HEK293 (cell line): ENCODE results near the gene HP.

ENCODE experiments used
- CTCF ChIA-PET: fragments of 350-600 bp; formaldehyde crosslinking; extraction: SDS; loops from one replicate; lab custom pipeline; 2021; ENCODE audit warnings: antibody characterized with exemption; lab: Yijun Ruan, JAX
- POLR2A ChIA-PET: fragments of 300-600 bp; formaldehyde crosslinking; extraction: SDS; loops from one replicate; lab custom pipeline; 2020; ENCODE audit warnings: antibody characterized with exemption, inconsistent platforms; lab: Yijun Ruan, JAX
- H3K27ac ChIP-seq: fragments of 200-500 bp; sonication (Bioruptor generic); 2 replicates; pipeline ENCODE4 v1.5.1; 2014; ENCODE audit warnings: low read depth, low read length, control low read depth, inconsistent platforms; ENCODE audit errors: extremely low read depth
- H3K36me3 ChIP-seq, 2 experiments: fragments of 200-500 bp in 1 of 2; sonication (Bioruptor generic) in 1 of 2; 1 replicate in 1 of 2; 2 replicates in 1 of 2; pipeline ENCODE4 v1.5.1; 2014 to 2017; ENCODE audit warnings: inconsistent platforms in 2 of 2, low read length in 2 of 2; ENCODE audit not compliant: control insufficient read depth in 2 of 2, insufficient read depth in 1 of 2
- H3K4me1 ChIP-seq: fragments of 200-500 bp; sonication (Bioruptor generic); 2 replicates; pipeline ENCODE4 v1.5.1; 2014; ENCODE audit warnings: mild to moderate bottlenecking, low read length, inconsistent platforms; ENCODE audit not compliant: control insufficient read depth, insufficient read depth
- H3K4me3 ChIP-seq: 2 replicates; pipeline ENCODE4 v1.5.1; 2011; ENCODE audit warnings: low read depth, mild to moderate bottlenecking, control low read depth, low read length, moderate library complexity
- H3K9me3 ChIP-seq: fragments of 200-500 bp; sonication (Bioruptor generic); 2 replicates; pipeline ENCODE4 v1.5.1; 2014; ENCODE audit warnings: low read depth, low read length, inconsistent platforms; ENCODE audit not compliant: control insufficient read depth, insufficient read depth
- KLF8 ChIP-seq: fragments of 450-650 bp; formaldehyde crosslinking; IDR thresholded peaks from 2 replicates; pipeline ENCODE4 v1.5.1; 2016; ENCODE audit warnings: missing biosample characterization, missing genetic modification characterization
- REST ChIP-seq: fragments of 450-650 bp; formaldehyde crosslinking; IDR thresholded peaks from 2 replicates; pipeline ENCODE4 v1.5.1; 2016; ENCODE audit warnings: missing biosample characterization, missing genetic modification characterization
- SP2 ChIP-seq: fragments of 450-650 bp; formaldehyde crosslinking; IDR thresholded peaks from 2 replicates; pipeline ENCODE4 v1.5.1; 2016; ENCODE audit warnings: missing biosample characterization, missing genetic modification characterization
- SP7 ChIP-seq: fragments of 450-650 bp; formaldehyde crosslinking; IDR thresholded peaks from 2 replicates; pipeline ENCODE4 v1.5.1; 2016; ENCODE audit warnings: missing biosample characterization, missing genetic modification characterization
- YY2 ChIP-seq: fragments of 450-650 bp; formaldehyde crosslinking; IDR thresholded peaks from 2 replicates; pipeline ENCODE4 v1.5.1; 2016; ENCODE audit warnings: missing biosample characterization, missing genetic modification characterization
- ZBTB7A ChIP-seq: fragments of 450-650 bp; formaldehyde crosslinking; IDR thresholded peaks from 2 replicates; pipeline ENCODE4 v1.5.1; 2016; ENCODE audit warnings: low read depth, missing biosample characterization, missing genetic modification characterization
- ZFHX2 ChIP-seq: fragments of 450-650 bp; formaldehyde crosslinking; conservative IDR thresholded peaks from 2 replicates; pipeline ENCODE4 v1.5.1; 2016; ENCODE audit warnings: missing biosample characterization, missing genetic modification characterization
- ZFP69B ChIP-seq: fragments of 450-650 bp; formaldehyde crosslinking; IDR thresholded peaks from 2 replicates; pipeline ENCODE4 v1.5.1; 2016; ENCODE audit warnings: missing biosample characterization, missing genetic modification characterization
- ZNF10 ChIP-seq: fragments of 450-650 bp; formaldehyde crosslinking; IDR thresholded peaks from 2 replicates; pipeline ENCODE4 v1.5.1; 2017; ENCODE audit warnings: missing biosample characterization, missing genetic modification characterization
- ZNF121 ChIP-seq: fragments of 450-650 bp; formaldehyde crosslinking; IDR thresholded peaks from 2 replicates; pipeline ENCODE4 v1.5.1; 2016; ENCODE audit warnings: missing biosample characterization, missing genetic modification characterization
- ZNF140 ChIP-seq: fragments of 450-650 bp; formaldehyde crosslinking; IDR thresholded peaks from 2 replicates; pipeline ENCODE4 v1.5.1; 2016; ENCODE audit warnings: missing biosample characterization, missing genetic modification characterization
- ZNF248 ChIP-seq: fragments of 450-650 bp; formaldehyde crosslinking; IDR thresholded peaks from 2 replicates; pipeline ENCODE4 v1.5.1; 2017; ENCODE audit warnings: missing biosample characterization, missing genetic modification characterization
- ZNF350 ChIP-seq: fragments of 450-650 bp; formaldehyde crosslinking; IDR thresholded peaks from 2 replicates; pipeline ENCODE4 v1.5.0; 2017; ENCODE audit warnings: missing biosample characterization, mild to moderate bottlenecking, missing genetic modification characterization
- ZNF398 ChIP-seq: fragments of 450-650 bp; formaldehyde crosslinking; IDR thresholded peaks from 2 replicates; pipeline ENCODE4 v1.5.1; 2017; ENCODE audit warnings: missing biosample characterization, missing genetic modification characterization
- ZNF423 ChIP-seq: fragments of 450-650 bp; formaldehyde crosslinking; IDR thresholded peaks from 2 replicates; pipeline ENCODE4 v1.5.1; 2016; ENCODE audit warnings: missing biosample characterization, missing genetic modification characterization
- ZNF449 ChIP-seq: fragments of 450-650 bp; formaldehyde crosslinking; IDR thresholded peaks from 2 replicates; pipeline ENCODE4 v1.5.1; 2017; ENCODE audit warnings: missing biosample characterization, mild to moderate bottlenecking, missing genetic modification characterization, moderate library complexity
- ZNF488 ChIP-seq: fragments of 450-650 bp; formaldehyde crosslinking; IDR thresholded peaks from 2 replicates; pipeline ENCODE4 v1.5.1; 2016; ENCODE audit warnings: missing biosample characterization, missing genetic modification characterization
- ZNF624 ChIP-seq: fragments of 450-650 bp; formaldehyde crosslinking; IDR thresholded peaks from 2 replicates; pipeline ENCODE4 v1.5.1; 2017; ENCODE audit warnings: missing biosample characterization, missing genetic modification characterization
- ZNF76 ChIP-seq: fragments of 450-650 bp; formaldehyde crosslinking; IDR thresholded peaks from 2 replicates; pipeline ENCODE4; 2016; ENCODE audit warnings: low read depth, missing biosample characterization, missing genetic modification characterization, borderline replicate concordance
- ZNF791 ChIP-seq: fragments of 450-650 bp; formaldehyde crosslinking; IDR thresholded peaks from 2 replicates; pipeline ENCODE4 v1.5.1; 2016; ENCODE audit warnings: missing biosample characterization, missing genetic modification characterization
- ZNF792 ChIP-seq: fragments of 450-650 bp; formaldehyde crosslinking; IDR thresholded peaks from 2 replicates; pipeline ENCODE4 v1.5.1; 2016; ENCODE audit warnings: missing biosample characterization, missing genetic modification characterization
- ZXDB ChIP-seq: fragments of 450-650 bp; formaldehyde crosslinking; IDR thresholded peaks from 2 replicates; pipeline ENCODE4 v1.5.1; 2016; ENCODE audit warnings: missing biosample characterization, missing genetic modification characterization

The HP gene

GRCh38 chr16:72008424-72009216 is 45.7 kb upstream of the HP start, which contains the start of gene DHODH (continued):
- TF ChIP-seq ZNF248 (tag by site-specific recombination) (no peak), YY2 (tag by site-specific recombination) (peak; percentile 74), ZNF350 (tag by site-specific recombination) (no peak), REST (tag by site-specific recombination) (0 out of 2 replicates have a peak, but pooled peaks have one; percentile 37), ZXDB (tag by site-specific recombination) (no peak), ZNF624 (no peak), ZNF140 (tag by site-specific recombination) (no peak), ZNF449 (no peak), ZBTB7A (no peak), ZFHX2 (peak; percentile 82), ZFP69B (peak; percentile 51; the same call in 1 of the 2 replicates), ZNF792 (peak; percentile 36; the same call in 1 of the 2 replicates), ZNF423 (tag by site-specific recombination) (no peak), SP2 (tag by site-specific recombination) (peak; percentile 99), ZNF398 (peak; percentile 77), SP7 (tag by site-specific recombination) (peak; percentile 48; the same call in 1 of the 2 replicates), ZNF10 (tag by site-specific recombination) (no peak), KLF8 (tag by site-specific recombination) (no peak), ZNF791 (no peak), ZNF76 (tag by site-specific recombination) (no peak)
- TF ChIP-seq, all 188 proteins: peak for 29

GRCh38 chr16:72009779-72010178 is 44.5 kb upstream of the HP start:
- Histone ChIP-seq H3K4me1 (0 out of 2 replicates have a peak, but pooled peaks cover 2% of the 10 kb centered on the region), H3K27ac (no peak overlapping the region), H3K36me3 (peaks cover 0 to 10% of the 10 kb centered on the region in 2 experiments; a peak in 1 of 3 replicates), H3K4me3 (no peak overlapping the region), H3K9me3 (no peaks in the 10 kb centered on the region)
- POLR2A ChIA-PET: no interaction called here
- TF ChIP-seq ZNF121 (peak; percentile 42; the same call in 1 of the 2 replicates), ZNF488 (tag by site-specific recombination) (no peak)
- CTCF ChIA-PET: no interaction called here
